GM08714 (cell line): ENCODE measurements around the gene INTU.

ENCODE experiments used
- H3K4me3 ChIP-seq: fragments of 200-500 bp; sonication (Bioruptor generic); 2 replicates; pipeline ENCODE4 v1.5.1; 2014; ENCODE audit warnings: mild to moderate bottlenecking, low read length, inconsistent platforms
- ZNF274 ChIP-seq: IDR thresholded peaks from 2 replicates; pipeline ENCODE4 v1.6.1; 2012; ENCODE audit warnings: mild to moderate bottlenecking, low read depth, low read length

Gene INTU

GRCh38 chr4:127748957-127749356, 116.2 kb downstream of the INTU start:
- no peak overlapping the region for H3K4me3 ChIP-seq
- TF ChIP-seq ZNF274 = no peak

DNA sequence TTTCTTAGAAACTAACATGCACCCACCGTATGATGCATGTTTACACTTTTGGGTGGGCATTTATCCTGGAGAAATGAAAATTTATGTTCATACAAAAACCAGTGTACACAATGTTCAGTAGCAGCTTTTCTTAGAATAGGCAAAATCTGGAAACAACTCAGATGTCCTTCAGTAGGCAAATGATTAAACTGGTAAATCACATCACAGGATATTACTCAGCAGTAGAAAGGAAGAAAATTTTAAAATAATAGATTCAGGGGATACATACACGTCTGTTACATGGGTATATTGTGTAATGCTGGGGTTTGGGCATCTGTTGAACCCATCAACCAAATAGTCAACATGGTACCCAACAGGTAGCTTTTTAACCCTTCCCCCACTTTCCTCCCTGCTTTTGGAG, 124.1 kb downstream of the INTU start:
- no peak for TF ChIP-seq ZNF274
- no peak overlapping the region for H3K4me3 ChIP-seq

DNA sequence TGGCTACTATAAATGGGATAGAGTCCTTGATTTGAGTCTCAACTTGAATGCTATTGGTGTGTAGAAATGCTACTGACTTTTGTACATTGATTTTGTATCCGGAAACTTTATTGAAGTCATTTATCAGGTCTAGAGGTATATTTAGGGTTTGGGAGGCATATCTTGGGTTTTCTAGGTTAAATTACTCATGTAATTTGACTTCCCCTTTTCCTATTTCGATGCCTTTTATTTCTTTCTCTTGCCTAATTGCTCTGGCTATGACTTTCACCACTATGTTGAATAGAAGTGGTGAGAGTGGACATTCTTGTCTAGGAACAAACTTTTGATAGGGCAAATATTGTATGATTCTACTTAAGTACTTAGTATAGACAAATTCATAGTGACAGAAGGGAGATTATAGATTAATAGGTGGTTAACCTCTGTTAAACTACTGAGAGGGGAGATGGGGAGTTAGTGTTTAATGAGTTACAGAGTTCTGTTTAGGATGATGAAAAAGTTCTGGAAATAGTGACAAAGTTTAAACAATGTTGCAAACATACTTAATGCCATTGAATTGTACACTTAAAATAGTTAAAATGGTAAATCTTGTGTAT, 126.6 kb downstream of the INTU start:
- no peak for TF ChIP-seq ZNF274
- no peak overlapping the region for H3K4me3 ChIP-seq

DNA sequence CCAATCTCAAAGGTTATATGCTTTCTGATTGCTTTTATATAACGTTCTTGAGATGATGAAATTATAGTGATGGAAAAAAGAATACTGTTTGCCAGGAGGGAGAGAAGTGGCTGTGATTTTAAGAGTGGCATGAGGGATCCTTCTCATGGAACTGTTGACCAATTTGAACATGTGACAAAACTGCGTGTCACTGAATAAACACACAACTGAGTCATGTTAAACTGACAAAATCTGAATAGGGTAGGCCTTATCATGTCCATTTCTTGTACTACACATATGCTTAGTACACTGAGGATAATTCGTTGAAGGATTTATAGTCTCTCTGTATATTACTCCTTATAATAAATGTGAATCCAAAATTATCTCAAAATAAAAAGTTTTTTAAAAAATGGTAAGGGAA, 127.1 kb downstream of the INTU start:
- no peak overlapping the region for H3K4me3 ChIP-seq
- TF ChIP-seq ZNF274 = no peak

DNA sequence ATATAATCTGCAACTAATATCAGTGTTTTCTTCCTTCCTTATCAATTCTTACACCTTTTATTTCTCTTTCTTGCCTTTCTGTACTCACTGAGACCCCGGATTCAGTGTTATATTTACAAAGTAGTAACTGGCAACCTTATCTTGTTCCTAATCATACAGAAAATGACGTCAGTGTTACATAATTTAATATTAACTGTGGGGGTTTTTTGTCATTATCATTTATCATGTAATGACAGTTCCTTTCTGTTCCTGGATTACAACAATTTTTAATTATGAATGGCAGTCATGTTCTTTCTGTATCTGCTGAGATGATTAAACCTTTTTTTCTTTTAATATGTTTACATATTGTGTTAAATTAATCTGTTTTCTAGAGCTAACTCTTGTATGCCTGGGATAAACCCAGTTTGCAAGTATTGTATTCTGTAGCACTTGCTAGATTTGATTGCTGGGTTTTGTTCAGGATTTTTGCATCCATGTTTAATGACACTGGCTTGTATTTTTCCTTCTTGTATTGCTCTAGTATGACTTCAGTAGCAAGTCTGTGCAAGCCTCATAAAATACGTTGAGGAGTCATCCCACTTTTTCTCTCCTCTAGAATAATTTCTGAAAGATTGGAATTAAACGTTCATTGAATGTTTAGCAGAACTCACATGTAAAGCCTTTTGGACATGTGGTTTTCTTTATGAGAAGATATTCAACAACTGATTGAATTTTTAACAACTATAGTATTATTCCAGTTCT, 138.9 kb downstream of the INTU start:
- TF ChIP-seq ZNF274 = no peak
- H3K4me3 ChIP-seq = no peak overlapping the region

- no peak for TF ChIP-seq ZNF274
Measured at GRCh38 chr4:127772769-127773671, 140.3 kb downstream of the INTU start.

GRCh38 chr4:127775843-127776242, 143.1 kb downstream of the INTU start:
- TF ChIP-seq ZNF274 = no peak
- no peak overlapping the region for H3K4me3 ChIP-seq

More at GRCh38 chr4:127772769-127773671, 140.3 kb downstream of the INTU start:
- no peak overlapping the region for H3K4me3 ChIP-seq
